Ishikawa (cell line): Measurements from ENCODE around the gene NFKBIA.

Experiments
- CEBPB ChIP-seq: IDR thresholded peaks from 2 replicates; pipeline ENCODE4 v1.6.1; 2012
- CREB1 ChIP-seq: IDR thresholded peaks from 2 replicates; pipeline ENCODE4 v1.6.1; 2012; ENCODE audit warnings: low read depth
- EP300 ChIP-seq: IDR thresholded peaks from 2 replicates; pipeline ENCODE4 v1.6.1; 2012; ENCODE audit warnings: borderline replicate concordance
- MAX ChIP-seq: IDR thresholded peaks from 2 replicates; pipeline ENCODE4 v1.6.1; 2012
- NFIC ChIP-seq: IDR thresholded peaks from 2 replicates; pipeline ENCODE4 v1.6.1; 2012
- RAD21 ChIP-seq: IDR thresholded peaks from 2 replicates; pipeline ENCODE4 v1.6.1; 2012; ENCODE audit warnings: low read depth
- TAF1 ChIP-seq: IDR thresholded peaks from 2 replicates; pipeline ENCODE4 v1.6.1; 2012; ENCODE audit warnings: low read depth, mild to moderate bottlenecking
- TEAD4 ChIP-seq: IDR thresholded peaks from 2 replicates; pipeline ENCODE4 v1.6.1; 2012
- TF ChIP-seq, protein P1 (sequence below): IDR thresholded peaks from 2 replicates; pipeline ENCODE4 v1.6.1; 2012; ENCODE audit warnings: low read depth, mild to moderate bottlenecking

DNA sequence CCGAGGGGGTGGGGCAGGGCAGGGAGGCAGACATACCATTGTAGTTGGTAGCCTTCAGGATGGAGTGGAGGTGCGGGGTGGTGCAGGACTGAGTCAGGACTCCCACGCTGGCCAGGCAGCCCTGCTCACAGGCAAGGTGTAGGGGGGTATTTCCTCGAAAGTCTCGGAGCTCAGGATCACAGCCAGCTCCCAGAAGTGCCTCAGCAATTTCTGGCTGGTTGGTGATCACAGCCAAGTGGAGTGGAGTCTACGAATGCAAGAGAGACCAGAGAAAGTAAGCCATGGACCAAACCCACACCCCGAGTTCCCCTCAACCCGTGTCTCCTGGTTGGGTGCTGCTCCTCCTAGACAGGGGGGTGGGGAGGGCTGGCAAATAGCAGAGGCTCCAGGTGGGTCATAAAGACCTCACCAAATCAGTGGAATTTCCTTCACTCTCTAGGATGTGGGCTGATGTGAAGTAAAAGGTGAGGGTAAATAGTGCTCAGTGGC, 1.4 kb downstream of the NFKBIA start:
- TF ChIP-seq TEAD4 (no peak), EP300 (no peak), CEBPB (no peak), CREB1 (no peak), MAX (no peak), NFIC (no peak), RAD21 (no peak), TAF1 (no peak)
- TF ChIP-seq, protein P1, sequence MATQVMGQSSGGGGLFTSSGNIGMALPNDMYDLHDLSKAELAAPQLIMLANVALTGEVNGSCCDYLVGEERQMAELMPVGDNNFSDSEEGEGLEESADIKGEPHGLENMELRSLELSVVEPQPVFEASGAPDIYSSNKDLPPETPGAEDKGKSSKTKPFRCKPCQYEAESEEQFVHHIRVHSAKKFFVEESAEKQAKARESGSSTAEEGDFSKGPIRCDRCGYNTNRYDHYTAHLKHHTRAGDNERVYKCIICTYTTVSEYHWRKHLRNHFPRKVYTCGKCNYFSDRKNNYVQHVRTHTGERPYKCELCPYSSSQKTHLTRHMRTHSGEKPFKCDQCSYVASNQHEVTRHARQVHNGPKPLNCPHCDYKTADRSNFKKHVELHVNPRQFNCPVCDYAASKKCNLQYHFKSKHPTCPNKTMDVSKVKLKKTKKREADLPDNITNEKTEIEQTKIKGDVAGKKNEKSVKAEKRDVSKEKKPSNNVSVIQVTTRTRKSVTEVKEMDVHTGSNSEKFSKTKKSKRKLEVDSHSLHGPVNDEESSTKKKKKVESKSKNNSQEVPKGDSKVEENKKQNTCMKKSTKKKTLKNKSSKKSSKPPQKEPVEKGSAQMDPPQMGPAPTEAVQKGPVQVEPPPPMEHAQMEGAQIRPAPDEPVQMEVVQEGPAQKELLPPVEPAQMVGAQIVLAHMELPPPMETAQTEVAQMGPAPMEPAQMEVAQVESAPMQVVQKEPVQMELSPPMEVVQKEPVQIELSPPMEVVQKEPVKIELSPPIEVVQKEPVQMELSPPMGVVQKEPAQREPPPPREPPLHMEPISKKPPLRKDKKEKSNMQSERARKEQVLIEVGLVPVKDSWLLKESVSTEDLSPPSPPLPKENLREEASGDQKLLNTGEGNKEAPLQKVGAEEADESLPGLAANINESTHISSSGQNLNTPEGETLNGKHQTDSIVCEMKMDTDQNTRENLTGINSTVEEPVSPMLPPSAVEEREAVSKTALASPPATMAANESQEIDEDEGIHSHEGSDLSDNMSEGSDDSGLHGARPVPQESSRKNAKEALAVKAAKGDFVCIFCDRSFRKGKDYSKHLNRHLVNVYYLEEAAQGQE: no peak
